Measurements from ENCODE around the gene INAFM1. TPM values are rescaled to one million over a fixed set of nuclear protein-coding genes. Genes with fewer than 3 reads are reported as not detected.
A peak's percentile ranks its signal among the peaks of the same experiment; 100 is the strongest.

INAFM1 gene
- total and polyA plus RNA-seq, 9 of the 15 experiments (the other 6 are each of a cell fraction or from before 2014, with no cell fraction given): 0.71 to 30.9 (median 3.1) TPM

GRCh38 chr19:47255879-47256692, 18.6 kb upstream of the INAFM1 start, which contains the start of gene CCDC9:
TSS of gene CCDC9 (plus strand) at chr19:47256525. CDS start at chr19:47258401, 1,876 bp downstream.
- Histone ChIP-seq H3K36me3 (ENCODE audit: control insufficient read depth, insufficient read depth, low read length) (peaks cover 30% of the 10 kb centered on the region; the same call in 2 of the 3 replicates), H3K27ac (ENCODE audit: extremely low read depth, low read depth, low read length) (peak within 1 kb of the TSS; percentile 96), H3K9me1 (ENCODE audit: control insufficient read depth, insufficient read depth, low read length) (no peaks in the 10 kb centered on the region), H3K4me1 (replicated peaks in 1 of 2; ENCODE audit: control insufficient read depth in 2 of 2, insufficient read depth in 2 of 2, low read length in 2 of 2) (peaks cover 8 to 30% of the 10 kb centered on the region in 2 experiments; a peak in 4 of 5 replicates), H3K27me3 (ENCODE audit: control insufficient read depth in 2 of 2, insufficient read depth in 2 of 2, low read length in 2 of 2) (no peaks in the 10 kb centered on the region), H3K4me2 (ENCODE audit: insufficient read depth, low read length) (peak within 1 kb of the TSS; percentile 99), H3K9me3 (replicated peaks; ENCODE audit: control insufficient read depth, insufficient read depth, low read depth, low read length) (no peaks in the 10 kb centered on the region), H3K4me3 (peak within 1 kb of the TSS; percentile 53), H3K9ac (ENCODE audit: insufficient read depth in 1 of 2, low read depth in 2 of 2, low read length in 2 of 2) (peak within 1 kb of the TSS; percentile 92 to 93), H2AFZ (ENCODE audit: low read depth, low read length) (peak within 1 kb of the TSS; percentile 87), H3K79me2 (ENCODE audit: control insufficient read depth, insufficient read depth, low read length) (peaks cover 35% of the 10 kb centered on the region), H4K20me1 (replicated peaks; ENCODE audit: control insufficient read depth, insufficient read depth, low read length) (peaks cover 7% of the 10 kb centered on the region; the same call in 1 of the 2 replicates)
- in situ Hi-C loops (cut with MboI): no loop called here
- CTCF ChIA-PET (ENCODE audit: low intra/inter-chr PET ratio): interaction anchor here (0.6 to 1.0 kb wide), 3 partner anchors 12 to 315 kb away, joined by 3 to 4 read pairs (median 4); no protein-coding TSS in a partner anchor
- TSS peak; percentile 95 for BruUV-seq (replicated peaks)
- POLR2A ChIA-PET: interaction anchor here (0.6 to 2.9 kb wide), 19 partner anchors 10 to 520 kb away, joined by 3 to 48 read pairs (median 3); partner anchors contain the start of genes INAFM1 and SAE1
- DNase-seq (ENCODE audit: extremely low read depth in 1 of 4, low spot score in 3 of 4) (peak in 1 of 4 experiments; percentile 98), FAIRE-seq (no peak), ATAC-seq (peak; percentile 81)
- 11% methylated on average over 39 of the region's 60 CpGs for WGBS (ENCODE audit: insufficient coverage, low coverage, missing lambda C conversion rate)
- intact Hi-C loops (cut with micrococcal nuclease): no loop called here
- TF ChIP-seq ZNF274 (IDR thresholded peaks at IDR 0.05; ENCODE audit: borderline replicate concordance, low read depth, low read length): no peak
- TF ChIP-seq ZHX1 (conservative IDR thresholded peaks at IDR 0.05; ENCODE audit: low read length): no peak
- no peak for TF ChIP-seq ZNF77 (CRISPR knock-in tag; IDR thresholded peaks at IDR 0.05)
- TF ChIP-seq NR1H2 (CRISPR knock-in tag; IDR thresholded peaks at IDR 0.05): 0 out of 2 replicates have a peak, but pooled peaks have one; percentile 44
- TF ChIP-seq FOS (IDR thresholded peaks at IDR 0.05; ENCODE audit: extremely low read depth, insufficient read length): no peak
- peak in 1 of 2 experiments; percentile 19; a peak in 1 of 4 replicates for TF ChIP-seq SIX5 (IDR thresholded peaks at IDR 0.05; ENCODE audit: borderline replicate concordance in 1 of 2, insufficient read depth in 1 of 2, low read depth in 1 of 2, low read length in 2 of 2)
- no peak for TF ChIP-seq ZNF586 (CRISPR knock-in tag; conservative IDR thresholded peaks at IDR 0.05)
- peak; percentile 96 for TF ChIP-seq GABPB1 (CRISPR knock-in tag; IDR thresholded peaks at IDR 0.05)
- 0 out of 2 replicates have a peak, but pooled peaks have one; percentile 64 for TF ChIP-seq TAF7 (tag; IDR thresholded peaks at IDR 0.05)
- TF ChIP-seq E2F6 (IDR thresholded peaks at IDR 0.05; ENCODE audit: borderline replicate concordance in 1 of 2, extremely low read depth in 1 of 2, insufficient read depth in 1 of 2, insufficient read length in 1 of 2, low read depth in 1 of 2, low read length in 1 of 2, poor library complexity in 1 of 2, severe bottlenecking in 1 of 2): peak in 1 of 2 experiments; percentile 79
- TF ChIP-seq NONO (IDR thresholded peaks at IDR 0.05; ENCODE audit: low read depth in 2 of 2, low read length in 1 of 2): no peak
- peak; percentile 92 for TF ChIP-seq TBP (optimal IDR thresholded peaks at IDR 0.05; ENCODE audit: low read depth, low read length)
- no peak; the same call in 1 of the 2 replicates for TF ChIP-seq ZNF766 (CRISPR knock-in tag; conservative IDR thresholded peaks at IDR 0.05)
- no peak for TF ChIP-seq FOXK1 (CRISPR knock-in tag; IDR thresholded peaks at IDR 0.05; ENCODE audit: borderline replicate concordance)
- peak in 1 of 2 experiments; percentile 92; a peak in 2 of 4 replicates for TF ChIP-seq KDM4B (IDR thresholded peaks at IDR 0.05; ENCODE audit: borderline replicate concordance in 2 of 2, low read depth in 1 of 2)
- peak; percentile 81 for TF ChIP-seq POLR2AphosphoS5 (IDR thresholded peaks at IDR 0.05; ENCODE audit: control insufficient read depth, insufficient read depth, low read depth, low read length)

Measured in K562 (cell line).